Kidney epithelial cell (primary cell): Measurements from ENCODE around the gene ADAMTS15. TPM values are rescaled to one million over a fixed set of nuclear protein-coding genes. Genes with fewer than 3 reads are reported as not detected.
A peak's percentile ranks its signal among the peaks of the same experiment; 100 is the strongest.

Experiments
- DNase-seq: peaks from one replicate; pipeline ENCODE4 v3.0.0-alpha.2; 2010; ENCODE audit warnings: low read depth
- H3K27me3 ChIP-seq: 2 replicates; pipeline ENCODE4 v1.6.0; 2011; ENCODE audit warnings: low read length; ENCODE audit not compliant: control insufficient read depth, insufficient read depth
- H3K36me3 ChIP-seq: 2 replicates; pipeline ENCODE4 v1.5.1; 2011; ENCODE audit warnings: low read length; ENCODE audit not compliant: control insufficient read depth, insufficient read depth
- H3K4me3 ChIP-seq: 2 replicates; pipeline ENCODE4 v1.5.1; 2011; ENCODE audit warnings: low read depth, mild to moderate bottlenecking, control low read depth, low read length
- CTCF ChIP-seq: IDR thresholded peaks from 2 replicates; pipeline ENCODE4 v1.5.1; 2011; ENCODE audit warnings: mild to moderate bottlenecking, moderate library complexity, low read length, control low read depth, inconsistent platforms; ENCODE audit not compliant: insufficient read depth, poor library complexity, severe bottlenecking
- total RNA-seq: library from RNA; depleted of rRNA; stranded (reverse); fragments of >200 nt; gene quantifications from 2 replicates; pipeline ENCODE4 v1.2.3, GENCODE V29; 2015

Gene ADAMTS15
- total RNA-seq, 1 donor from 2014 or later: 4.2 TPM

GRCh38 chr11:130429983-130430382, 18.5 kb upstream of the ADAMTS15 start:
- DNase-seq: no peak
- no peak for TF ChIP-seq CTCF
- Histone ChIP-seq H3K27me3 (peaks cover 49% of the 10 kb centered on the region), H3K4me3 (no peak overlapping the region), H3K36me3 (no peaks in the 10 kb centered on the region)

GRCh38 chr11:130431331-130431773, 17.1 kb upstream of the ADAMTS15 start:
- Histone ChIP-seq H3K27me3 (peaks cover 41% of the 10 kb centered on the region), H3K36me3 (no peaks in the 10 kb centered on the region), H3K4me3 (no peak overlapping the region)
- no peak for DNase-seq
- peak; percentile 80 for TF ChIP-seq CTCF

- TF ChIP-seq CTCF: no peak
- Histone ChIP-seq H3K36me3 (no peaks in the 10 kb centered on the region), H3K4me3 (no peak overlapping the region), H3K27me3 (peaks cover 37% of the 10 kb centered on the region)
- DNase-seq: no peak
These were observed 16.6 kb upstream of the ADAMTS15 start for GRCh38 chr11:130431801-130432200.

- H3K36me3 ChIP-seq: no peaks in the 10 kb centered on the region
- no peak for DNase-seq
- TF ChIP-seq CTCF: no peak
- H3K27me3 ChIP-seq: peaks cover 25% of the 10 kb centered on the region
- no peak overlapping the region for H3K4me3 ChIP-seq
These were observed 15.1 kb upstream of the ADAMTS15 start for GRCh38 chr11:130433357-130433756.

GRCh38 chr11:130434521-130435223, 13.8 kb upstream of the ADAMTS15 start:
- H3K4me3 ChIP-seq: peak overlapping the region; percentile 54
- peak; percentile 78 for TF ChIP-seq CTCF
- no peaks in the 10 kb centered on the region for H3K36me3 ChIP-seq
- H3K27me3 ChIP-seq: peaks cover 11% of the 10 kb centered on the region
- no peak for DNase-seq

GRCh38 chr11:130435671-130436070, 12.8 kb upstream of the ADAMTS15 start:
- Histone ChIP-seq H3K4me3 (no peak overlapping the region), H3K27me3 (peaks cover 2% of the 10 kb centered on the region), H3K36me3 (no peaks in the 10 kb centered on the region)
- no peak for DNase-seq
- no peak for TF ChIP-seq CTCF
